GM18907 (cell line): ENCODE results near the gene DIPK1B.
"Not testable (repeated sequence)": the region's sequence is repeated elsewhere in the genome, so short reads cannot be mapped to it uniquely, and the experiment has no call there.

Experiments
- ATAC-seq: cut with Tn5 transposase; IDR thresholded peaks from one replicate; pipeline ENCODE4 v1.9.1; 2021; ENCODE audit warnings: mild to moderate bottlenecking, moderate library complexity; ENCODE audit not compliant: unreplicated experiment

The DIPK1B gene

DNA sequence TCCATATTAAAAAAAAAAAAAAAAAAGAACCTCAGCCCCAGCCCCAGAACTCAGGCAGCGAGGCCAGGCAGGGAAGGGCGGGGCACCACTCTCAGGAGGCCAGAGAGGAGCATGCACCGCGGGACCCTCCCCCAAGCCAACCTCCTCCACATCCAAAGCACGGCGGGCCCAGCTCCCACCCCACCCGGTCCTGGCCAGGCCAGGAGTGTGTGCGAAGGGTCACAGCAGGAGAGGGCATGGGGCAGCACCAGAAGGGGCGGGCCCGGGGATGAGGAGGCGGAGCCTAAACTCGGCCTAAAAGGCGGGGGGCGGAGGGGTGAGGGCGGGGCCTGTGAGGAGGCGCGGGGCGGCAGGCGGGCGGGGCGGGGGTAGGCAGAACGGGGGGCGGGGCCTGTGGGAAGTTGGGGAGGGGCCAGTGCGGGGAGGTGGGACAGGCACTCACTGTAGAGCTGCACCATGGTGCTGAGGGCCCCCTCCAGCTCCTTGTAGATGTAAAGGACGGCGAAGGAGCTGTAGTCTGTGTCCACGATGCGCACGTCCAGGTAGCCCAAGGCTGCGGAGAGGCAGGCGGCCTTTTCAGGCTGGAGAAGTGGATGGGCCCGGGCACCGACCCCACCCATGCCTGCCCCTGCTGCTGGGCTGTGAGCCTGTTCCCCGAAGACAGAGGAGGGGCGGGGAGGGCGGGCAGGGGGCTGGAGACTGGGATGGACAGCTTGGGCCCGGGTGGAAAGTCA, 50.7 kb downstream of the DIPK1B start:
- no peak for ATAC-seq

GRCh38 chr9:136763649-136764035, 51.3 kb downstream of the DIPK1B start:
- ATAC-seq: no peak

DNA sequence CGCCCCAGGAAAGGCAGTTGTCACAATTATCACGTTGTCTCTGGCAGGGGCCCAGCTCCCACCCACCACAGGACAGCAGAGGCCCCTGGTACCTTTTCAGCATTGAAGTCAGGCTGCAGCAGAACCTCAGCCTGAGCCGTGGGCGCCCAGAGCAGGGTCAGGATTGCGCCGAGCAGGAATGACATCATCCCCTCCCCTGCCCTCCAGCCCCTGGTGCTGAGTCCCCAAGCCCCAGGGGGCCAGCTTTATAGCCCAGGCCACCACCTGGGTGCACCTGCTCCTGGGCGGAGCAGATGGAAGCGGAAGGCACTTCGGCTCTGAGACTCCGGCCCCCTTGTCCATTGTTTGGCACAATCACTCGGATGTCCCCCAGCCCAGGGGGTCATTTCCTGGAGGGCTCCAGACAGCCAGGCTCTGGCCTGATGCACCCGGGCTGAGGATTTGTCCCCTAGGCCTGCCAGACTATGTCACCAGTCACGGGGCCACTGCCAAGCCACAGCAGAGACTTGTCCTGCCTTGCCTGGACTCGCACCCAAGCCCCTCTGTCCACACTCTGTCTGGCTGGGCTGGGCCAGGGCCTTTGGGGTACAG, 52.0 kb downstream of the DIPK1B start, which contains the start of gene LCN15:
Gene LCN15 (minus strand): TSS at position 218 of the 591 bp plus-strand sequence. CDS start 30 bp downstream, at position 188.
- ATAC-seq: no peak

- ATAC-seq: no peak
Measured at GRCh38 chr9:136765041-136765440, 52.7 kb downstream of the DIPK1B start.

DNA sequence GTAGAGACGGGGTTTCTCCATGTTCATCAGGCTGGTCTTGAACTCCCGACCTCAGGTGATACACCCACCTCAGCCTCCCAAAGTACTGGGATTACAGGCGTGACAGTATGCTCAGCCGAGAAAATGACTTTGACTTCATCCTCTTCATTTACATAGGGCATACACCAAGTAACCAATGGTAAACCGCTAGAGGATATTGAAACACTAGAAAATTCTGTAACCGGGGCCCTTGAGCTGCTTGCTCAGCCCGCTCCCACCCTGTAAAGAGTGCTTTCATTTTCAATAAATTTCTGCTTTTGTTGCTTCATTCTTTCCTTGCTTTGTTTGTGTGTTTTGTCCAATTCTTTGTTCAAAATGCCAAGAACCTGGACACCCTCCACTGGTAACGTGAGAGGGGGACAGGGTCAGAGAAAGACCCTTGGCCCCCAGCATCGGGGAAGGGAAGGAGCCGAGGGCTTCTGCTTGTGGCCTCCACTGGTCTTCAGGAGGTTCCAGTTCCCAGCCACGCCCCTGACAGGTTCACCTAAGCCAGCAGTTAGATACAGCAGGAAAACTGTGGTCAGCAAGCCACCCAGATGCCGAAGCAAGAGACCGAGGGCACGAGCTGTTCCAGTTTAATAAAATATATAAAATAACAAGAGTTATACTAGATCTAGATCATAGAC, 53.5 kb downstream of the DIPK1B start:
- peak; percentile 55 for ATAC-seq

- not testable (repeated sequence) for ATAC-seq
Measured at GRCh38 chr9:136766410-136767120, 54.2 kb downstream of the DIPK1B start.

GRCh38 chr9:136769710-136770191, 57.4 kb downstream of the DIPK1B start:
- no peak for ATAC-seq

- ATAC-seq: no peak
Measured at GRCh38 chr9:136771907-136772415, 59.6 kb downstream of the DIPK1B start.

GRCh38 chr9:136773386-136774044, 61.1 kb downstream of the DIPK1B start:
- ATAC-seq: no peak
